ENCODE results near the gene GCC2. TPM values are rescaled to one million over a fixed set of nuclear protein-coding genes. Genes with fewer than 3 reads are reported as not detected.

The GCC2 gene
- total RNA-seq = 6.6 and 16.1 TPM in 2 replicates
- polyA plus RNA-seq = 25.1 and 46.5 TPM in 2 replicates

- peak within 1 kb of the TSS; percentile 81 for H3K27ac ChIP-seq
- no peaks in the 10 kb centered on the region for H3K27me3 ChIP-seq
- H3K9me3 ChIP-seq (ENCODE audit: low read depth) = no peaks in the 10 kb centered on the region
- H3K4me3 ChIP-seq = peak within 1 kb of the TSS; percentile 63
- peak; percentile 94 to 96 for DNase-seq (ENCODE audit: low read depth in 1 of 2, low spot score in 1 of 2)
- H3K4me1 ChIP-seq (ENCODE audit: low read depth) = peaks cover 6% of the 10 kb centered on the region
- peaks cover 19% of the 10 kb centered on the region for H3K36me3 ChIP-seq
- no peak for TF ChIP-seq CTCF (IDR thresholded peaks at IDR 0.05; ENCODE audit: low read depth, low read length)
Observed at GRCh38 chr2:108448678-108449409, at the start of gene GCC2. Gene GCC2 (plus strand): TSS chr2:108449206. CDS start chr2:108449275, 69 bp downstream.

GRCh38 chr2:108399479-108399878 is 49.5 kb upstream of the GCC2 start:
- no peak overlapping the region for H3K27ac ChIP-seq
- TF ChIP-seq CTCF (IDR thresholded peaks at IDR 0.05; ENCODE audit: low read depth, low read length) = no peak
- DNase-seq (ENCODE audit: low read depth in 1 of 2, low spot score in 1 of 2) = no peak
- H3K9me3 ChIP-seq (ENCODE audit: low read depth) = no peaks in the 10 kb centered on the region
- H3K36me3 ChIP-seq = no peaks in the 10 kb centered on the region
- H3K4me3 ChIP-seq = no peak overlapping the region
- no peaks in the 10 kb centered on the region for H3K4me1 ChIP-seq (ENCODE audit: low read depth)
- H3K27me3 ChIP-seq = no peaks in the 10 kb centered on the region

- DNase-seq (ENCODE audit: low read depth in 1 of 2, low spot score in 1 of 2) = no peak
- H3K4me3 ChIP-seq = no peak overlapping the region
- H3K27me3 ChIP-seq = no peaks in the 10 kb centered on the region
- TF ChIP-seq CTCF (IDR thresholded peaks at IDR 0.05; ENCODE audit: low read depth, low read length) = no peak
- no peak overlapping the region for H3K27ac ChIP-seq
- H3K4me1 ChIP-seq (ENCODE audit: low read depth) = no peaks in the 10 kb centered on the region
- H3K36me3 ChIP-seq = no peaks in the 10 kb centered on the region
- H3K9me3 ChIP-seq (ENCODE audit: low read depth) = no peaks in the 10 kb centered on the region
Observed at GRCh38 chr2:108401800-108402199, 47.2 kb upstream of the GCC2 start.

- Histone ChIP-seq H3K27me3 (no peaks in the 10 kb centered on the region), H3K9me3 (ENCODE audit: low read depth) (no peaks in the 10 kb centered on the region), H3K4me1 (ENCODE audit: low read depth) (no peaks in the 10 kb centered on the region), H3K36me3 (no peaks in the 10 kb centered on the region), H3K27ac (no peak overlapping the region), H3K4me3 (no peak overlapping the region)
- no peak for TF ChIP-seq CTCF (IDR thresholded peaks at IDR 0.05; ENCODE audit: low read depth, low read length)
- DNase-seq (ENCODE audit: low read depth in 1 of 2, low spot score in 1 of 2) = peak in 1 of 2 donors; percentile 46
Observed at GRCh38 chr2:108403494-108403893, 45.5 kb upstream of the GCC2 start.

- Histone ChIP-seq H3K27me3 (no peaks in the 10 kb centered on the region), H3K4me3 (no peak overlapping the region), H3K36me3 (no peaks in the 10 kb centered on the region), H3K9me3 (ENCODE audit: low read depth) (no peaks in the 10 kb centered on the region), H3K4me1 (ENCODE audit: low read depth) (no peaks in the 10 kb centered on the region), H3K27ac (no peak overlapping the region)
- no peak for TF ChIP-seq CTCF (IDR thresholded peaks at IDR 0.05; ENCODE audit: low read depth, low read length)
- no peak for DNase-seq (ENCODE audit: low read depth in 1 of 2, low spot score in 1 of 2)
Observed at GRCh38 chr2:108404784-108405397, 44.1 kb upstream of the GCC2 start.

All from cardiac muscle cell (in vitro differentiated cells and primary cell).